CD4-positive, CD25-positive, alpha-beta regulatory T cell (primary cell): ENCODE measurements around the gene NUDT3. TPM values are rescaled to one million over a fixed set of nuclear protein-coding genes. Genes with fewer than 3 reads are reported as not detected.

Experiments used
- ATAC-seq, 2 donors: fragments of 150-1000 bp; cut with Tn5 transposase; one replicate each; pipeline ENCODE4 v1.10.0; 2021; ENCODE audit warnings: low read depth in 2 of 2, moderate number of reproducible peaks in 2 of 2, moderate library complexity in 1 of 2
- DNase-seq, 3 donors: peaks; one replicate each; pipeline versions ENCODE4 v3.0.0 to v3.0.0-alpha.2; 2012 to 2022; ENCODE audit warnings: mixed read lengths in 1 of 3
- H3K27ac ChIP-seq: one replicate; pipeline ENCODE4 v1.7.0; 2013; ENCODE audit warnings: mild to moderate bottlenecking, low read length; ENCODE audit not compliant: insufficient read depth, poor library complexity, severe bottlenecking
- H3K27me3 ChIP-seq: one replicate; pipeline ENCODE4 v1.7.0; 2013; ENCODE audit warnings: low read length; ENCODE audit not compliant: control insufficient read depth, insufficient read depth
- H3K36me3 ChIP-seq: one replicate; pipeline ENCODE4 v1.7.0; 2013; ENCODE audit warnings: mild to moderate bottlenecking, low read length, moderate library complexity; ENCODE audit not compliant: control insufficient read depth, insufficient read depth
- H3K4me1 ChIP-seq: 2 replicates; pipeline ENCODE4 v1.7.0; 2013; ENCODE audit warnings: mild to moderate bottlenecking, low read length; ENCODE audit not compliant: insufficient read depth, control insufficient read depth, poor library complexity, severe bottlenecking
- H3K4me3 ChIP-seq: one replicate; pipeline ENCODE4 v1.7.0; 2013; ENCODE audit warnings: low read depth, mild to moderate bottlenecking, low read length, moderate library complexity
- H3K9me3 ChIP-seq, 2 experiments: 1 replicate in 1 of 2; 2 replicates in 1 of 2; pipeline ENCODE4 v1.7.0; 2013; ENCODE audit warnings: low read length in 2 of 2, mild to moderate bottlenecking in 1 of 2, moderate library complexity in 1 of 2; ENCODE audit not compliant: control insufficient read depth in 2 of 2
- H3K27ac Mint-ChIP-seq, 3 donors: one replicate each; pipeline ENCODE4 v1.8.0; 2020 to 2022; ENCODE audit warnings: mild to moderate bottlenecking in 3 of 3, mixed read lengths in 3 of 3, moderate library complexity in 2 of 3
- H3K27me3 Mint-ChIP-seq: one replicate; pipeline ENCODE4 v1.8.0; 2022; ENCODE audit warnings: mild to moderate bottlenecking, mixed read lengths
- H3K36me3 Mint-ChIP-seq: one replicate; pipeline ENCODE4 v1.8.0; 2020; ENCODE audit warnings: mixed read lengths
- H3K4me1 Mint-ChIP-seq, 4 donors: one replicate each; pipeline ENCODE4 v1.8.0; 2020 to 2022; ENCODE audit warnings: mixed read lengths in 4 of 4, mild to moderate bottlenecking in 1 of 4
- H3K4me3 Mint-ChIP-seq, 4 donors: one replicate each; pipeline ENCODE4 v1.8.0; 2020 to 2022; ENCODE audit warnings: mild to moderate bottlenecking in 4 of 4, mixed read lengths in 4 of 4, moderate library complexity in 3 of 4
- H3K9me3 Mint-ChIP-seq, 7 donors: one replicate each; pipeline ENCODE4 v1.8.0; 2020 to 2022; ENCODE audit warnings: mixed read lengths in 7 of 7, mild to moderate bottlenecking in 3 of 7, moderate library complexity in 2 of 7
- polyA plus RNA-seq, 4 donors: library from polyadenylated mRNA; unstranded; fragments of 300-500 nt; fragmentation: Illumina TruSeq; gene quantifications; one replicate each; pipeline ENCODE4 v1.2.3, GENCODE V29; 2021
- total RNA-seq: library from RNA; stranded (reverse); gene quantifications from one replicate; pipeline ENCODE4 v1.2.3, GENCODE V29; 2022

Gene NUDT3
- total and polyA plus RNA-seq, 5 donors from 2014 or later, result 8.5 to 22.4 (median 9.8) TPM

DNA sequence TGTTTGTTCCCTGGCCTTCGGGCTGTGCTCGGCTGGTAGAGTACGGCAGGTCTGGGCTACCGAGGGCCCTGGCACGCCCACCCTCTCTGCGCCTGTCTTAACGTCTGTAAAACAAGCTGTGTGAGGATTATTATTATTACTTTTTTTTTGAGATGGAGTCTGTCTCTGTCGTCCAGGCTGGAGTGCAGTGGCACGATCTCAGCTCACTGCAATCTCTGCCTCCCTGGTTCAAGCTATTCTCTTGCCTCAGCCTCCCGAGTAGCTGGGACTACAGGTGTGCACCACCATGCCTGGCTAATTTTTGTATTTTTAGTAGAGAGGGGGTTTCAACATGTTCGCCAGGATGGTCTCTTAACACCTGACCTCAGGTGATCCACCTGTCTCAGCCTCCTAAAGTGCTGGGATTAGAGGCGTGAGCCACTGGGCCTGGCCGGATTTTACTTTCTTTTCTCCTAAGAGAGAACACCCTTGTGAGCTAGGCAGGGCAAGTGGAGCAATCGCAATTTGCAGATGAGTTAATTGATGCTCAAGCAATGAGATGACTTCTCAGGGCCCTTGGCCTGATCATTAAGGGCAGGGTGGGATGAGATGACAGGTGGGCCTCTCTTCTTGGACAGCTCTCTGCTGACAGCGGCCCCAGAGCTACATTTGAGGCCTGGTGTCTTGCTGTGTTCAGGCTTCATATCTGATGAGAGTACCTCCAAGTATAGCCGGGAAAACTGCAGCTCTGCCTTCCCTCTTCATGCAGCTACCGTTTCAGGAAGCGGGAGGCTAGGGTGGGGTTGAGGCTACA is 142.8 kb downstream of the NUDT3 start:
- H3K4me3 ChIP-seq, result peak overlapping the region; percentile 31
- no peaks in the 10 kb centered on the region for H3K27me3 Mint-ChIP-seq
- H3K9me3 Mint-ChIP-seq, result no peaks in the 10 kb centered on the region
- H3K4me1 ChIP-seq, result peaks cover 17% of the 10 kb centered on the region
- H3K27ac ChIP-seq, result peak overlapping the region; percentile 90
- H3K27ac Mint-ChIP-seq, result peak overlapping the region; percentile 89 to 96 (median 92)
- H3K4me3 Mint-ChIP-seq, result peak overlapping the region; percentile 91 to 100 (median 94)
- no peaks in the 10 kb centered on the region for H3K36me3 Mint-ChIP-seq
- no peaks in the 10 kb centered on the region for H3K9me3 ChIP-seq
- DNase-seq (no peak), ATAC-seq (peak; percentile 19 to 21)
- H3K27me3 ChIP-seq, result no peaks in the 10 kb centered on the region
- no peaks in the 10 kb centered on the region for H3K36me3 ChIP-seq
- H3K4me1 Mint-ChIP-seq, result peaks cover 0 to 35% (median 13%) of the 10 kb centered on the region in 4 donors

DNA sequence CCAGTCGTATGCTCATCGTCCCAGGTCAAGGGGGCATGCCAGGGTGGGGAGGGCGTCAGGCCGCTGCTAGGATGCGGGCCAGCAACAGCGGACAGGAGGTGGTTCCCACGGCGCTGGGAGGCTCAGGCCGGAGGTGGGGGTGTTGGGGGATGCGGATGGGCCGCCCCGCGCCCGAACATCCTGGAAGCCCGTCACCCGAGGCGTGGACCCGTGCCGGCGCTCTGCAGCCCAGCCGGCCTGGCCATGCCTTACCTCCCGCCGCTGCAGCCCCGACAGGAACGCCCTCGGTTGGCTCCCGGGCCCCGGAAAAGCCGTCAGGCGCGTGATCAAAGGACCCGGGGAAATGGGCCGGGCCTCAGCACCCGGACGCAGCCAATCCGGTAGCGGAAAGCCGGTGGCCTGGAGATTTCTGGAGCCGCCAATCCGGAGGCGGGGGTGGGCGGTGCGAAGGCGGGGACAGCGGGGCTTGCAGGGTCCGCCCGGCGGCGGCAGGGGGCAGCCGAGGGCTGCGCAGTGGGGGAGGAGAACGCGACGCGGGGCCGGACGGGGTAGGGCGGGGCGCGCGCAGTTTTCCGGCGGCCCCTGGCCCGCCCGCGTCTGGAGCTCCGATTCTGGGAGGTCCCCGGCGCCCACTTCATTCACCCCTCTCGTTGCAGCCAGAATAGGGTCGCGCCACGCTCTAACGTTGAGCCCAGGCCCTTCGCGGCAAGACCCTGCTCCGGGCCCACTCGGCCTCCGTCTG is 143.6 kb downstream of the NUDT3 start, which contains the start of gene SMIM29:
Gene SMIM29 (minus strand): TSS at position 280 of the 742 bp plus-strand sequence. CDS start 1,215 bp downstream, outside the sequence.
- no peaks in the 10 kb centered on the region for H3K9me3 ChIP-seq
- Mint-ChIP-seq H3K36me3 (no peaks in the 10 kb centered on the region), H3K27ac (peak within 1 kb of the TSS; percentile 96 to 97 (median 96)), H3K9me3 (no peaks in the 10 kb centered on the region), H3K4me1 (peaks cover 0 to 35% (median 16%) of the 10 kb centered on the region in 4 donors), H3K27me3 (no peaks in the 10 kb centered on the region), H3K4me3 (peak within 1 kb of the TSS; percentile 91 to 100 (median 94))
- DNase-seq, result peak; percentile 96 to 97 (median 96)
- no peaks in the 10 kb centered on the region for H3K27me3 ChIP-seq
- H3K27ac ChIP-seq, result peak within 1 kb of the TSS; percentile 90
- H3K4me1 ChIP-seq, result peaks cover 18% of the 10 kb centered on the region
- peak; percentile 91 to 92 for ATAC-seq
- H3K4me3 ChIP-seq, result peak within 1 kb of the TSS; percentile 79
- H3K36me3 ChIP-seq, result peaks cover 1% of the 10 kb centered on the region

DNA sequence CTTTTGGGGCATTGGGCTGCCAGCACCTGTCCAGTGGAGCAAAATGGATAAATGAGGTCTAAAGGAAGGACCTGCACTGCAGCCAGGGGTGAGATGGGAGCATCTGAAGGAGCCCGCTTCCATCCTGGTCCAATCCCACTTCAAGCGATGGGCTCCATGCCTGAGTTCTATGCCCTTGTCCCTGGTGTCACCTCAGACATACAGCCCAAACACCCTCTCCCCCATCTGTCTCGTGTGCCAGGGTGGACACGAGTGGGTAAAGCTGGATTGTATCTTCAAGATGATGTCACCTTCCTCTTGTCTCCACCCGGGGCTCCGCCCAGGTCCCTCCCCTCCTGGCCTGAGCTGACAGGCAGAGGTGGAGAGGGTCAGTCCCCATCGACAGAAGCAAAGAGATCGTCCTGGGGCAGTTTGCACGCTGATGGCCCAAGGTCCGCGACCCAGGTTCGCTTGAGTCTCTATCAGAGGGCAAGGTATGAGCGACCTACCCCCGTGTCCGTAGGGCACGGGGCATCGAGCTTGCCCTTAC is 144.2 kb downstream of the NUDT3 start:
- Mint-ChIP-seq H3K27me3 (no peaks in the 10 kb centered on the region), H3K9me3 (no peaks in the 10 kb centered on the region), H3K4me3 (peak overlapping the region; percentile 91 to 100 (median 94)), H3K27ac (peak overlapping the region; percentile 96 to 97 (median 96)), H3K36me3 (no peaks in the 10 kb centered on the region), H3K4me1 (peaks cover 0 to 41% (median 20%) of the 10 kb centered on the region in 4 donors)
- Histone ChIP-seq H3K4me1 (peaks cover 24% of the 10 kb centered on the region), H3K36me3 (peaks cover 7% of the 10 kb centered on the region), H3K4me3 (peak overlapping the region; percentile 79), H3K9me3 (no peaks in the 10 kb centered on the region), H3K27me3 (no peaks in the 10 kb centered on the region), H3K27ac (peak overlapping the region; percentile 90)
- peak; percentile 25 to 56 (median 50) for DNase-seq
- no peak for ATAC-seq

DNA sequence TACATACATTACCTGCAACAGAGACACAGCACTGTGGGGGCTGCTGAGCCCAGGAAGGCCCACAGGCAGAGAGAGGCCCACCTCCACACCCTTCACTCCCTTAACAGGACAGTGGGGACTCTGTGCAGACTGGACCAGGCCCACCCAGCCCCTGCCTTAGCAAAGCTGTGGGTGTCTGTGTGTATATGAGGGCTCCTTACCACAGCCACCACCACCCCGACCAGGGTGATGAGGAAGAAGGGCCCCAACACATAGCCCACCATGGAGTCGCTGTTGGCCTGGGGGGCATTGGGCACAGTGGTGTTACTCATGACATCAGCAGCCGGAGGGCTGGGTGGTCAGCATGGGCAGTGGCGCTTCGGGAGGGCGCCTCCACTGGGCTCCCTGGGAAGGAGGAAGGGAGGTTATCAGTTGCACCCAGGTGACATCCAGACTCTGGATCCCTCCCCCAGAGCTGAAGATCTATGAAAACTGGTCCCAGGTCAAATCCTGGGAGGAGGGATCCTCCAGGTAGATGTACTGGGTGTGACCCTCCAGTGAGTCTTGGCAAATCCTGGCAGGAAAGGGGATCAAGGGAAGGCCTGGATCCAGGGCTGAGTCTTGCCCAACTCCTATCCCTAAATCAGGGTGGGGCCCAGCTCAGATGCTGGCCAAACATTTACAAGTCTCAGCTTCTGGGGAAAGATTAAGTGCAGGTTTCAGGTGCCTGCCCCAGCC is 144.8 kb downstream of the NUDT3 start:
- no peak for ATAC-seq
- peak overlapping the region; percentile 91 to 100 (median 94) for H3K4me3 Mint-ChIP-seq
- Histone ChIP-seq H3K9me3 (no peaks in the 10 kb centered on the region), H3K4me3 (peak overlapping the region; percentile 79), H3K27ac (peak overlapping the region; percentile 90), H3K4me1 (peaks cover 29% of the 10 kb centered on the region), H3K36me3 (peaks cover 13% of the 10 kb centered on the region), H3K27me3 (no peaks in the 10 kb centered on the region)
- no peak for DNase-seq
- peaks cover under 1% of the 10 kb centered on the region for H3K36me3 Mint-ChIP-seq
- H3K4me1 Mint-ChIP-seq, result peaks cover 0 to 47% (median 25%) of the 10 kb centered on the region in 4 donors
- no peaks in the 10 kb centered on the region for H3K27me3 Mint-ChIP-seq
- no peaks in the 10 kb centered on the region for H3K9me3 Mint-ChIP-seq
- H3K27ac Mint-ChIP-seq, result peak overlapping the region; percentile 91 to 96 (median 96)

DNA sequence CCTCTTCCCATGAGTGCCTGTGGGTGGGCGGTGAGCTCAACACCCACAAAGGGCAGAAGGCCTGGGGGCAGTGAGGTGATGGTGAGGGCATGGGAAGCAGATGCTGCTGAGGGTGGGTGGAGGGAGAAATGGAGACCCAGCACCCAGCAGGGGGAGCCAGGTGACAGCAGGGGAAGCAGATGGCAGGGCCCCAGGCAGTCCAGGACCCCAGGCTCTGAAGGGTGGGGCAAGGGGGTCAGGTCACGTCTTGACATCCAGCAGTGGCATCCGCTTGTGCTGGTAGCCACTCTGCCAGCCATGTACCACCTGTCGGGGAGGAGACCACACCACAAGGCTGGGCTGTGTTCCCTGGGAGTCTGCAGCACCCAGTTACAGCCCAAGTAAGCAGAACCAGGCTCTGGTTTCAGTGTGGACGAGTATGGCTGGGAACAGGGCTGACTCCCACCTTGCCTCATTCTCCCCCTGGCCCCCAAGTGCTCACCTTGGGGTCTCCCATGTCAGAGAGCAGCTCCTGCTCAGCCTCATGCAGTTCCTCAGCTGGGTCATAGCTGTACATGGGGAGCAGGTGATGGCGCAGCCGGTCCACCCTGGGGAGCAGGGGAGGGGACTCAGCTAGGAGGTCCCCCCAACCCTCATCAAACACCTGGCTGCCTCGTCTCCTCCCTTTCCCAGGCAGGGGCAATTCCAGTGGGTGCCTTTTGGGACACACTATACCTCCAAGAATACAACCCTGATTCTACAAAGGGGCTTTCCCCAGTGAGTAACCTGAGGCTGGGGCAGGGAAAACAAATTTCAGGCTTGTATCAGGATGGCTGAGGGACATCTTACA is 145.7 kb downstream of the NUDT3 start:
- Mint-ChIP-seq H3K27me3 (no peaks in the 10 kb centered on the region), H3K4me3 (peak overlapping the region; percentile 53 to 100 (median 85)), H3K36me3 (peaks cover 9% of the 10 kb centered on the region), H3K27ac (no peak overlapping the region), H3K9me3 (no peaks in the 10 kb centered on the region), H3K4me1 (peaks cover 0 to 53% (median 29%) of the 10 kb centered on the region in 4 donors)
- ATAC-seq (no peak), DNase-seq (peak in 2 of 3 donors; percentile 34 to 58)
- Histone ChIP-seq H3K27ac (peak overlapping the region; percentile 90), H3K27me3 (no peaks in the 10 kb centered on the region), H3K9me3 (no peaks in the 10 kb centered on the region), H3K36me3 (peaks cover 22% of the 10 kb centered on the region), H3K4me1 (peaks cover 29% of the 10 kb centered on the region), H3K4me3 (no peak overlapping the region)

DNA sequence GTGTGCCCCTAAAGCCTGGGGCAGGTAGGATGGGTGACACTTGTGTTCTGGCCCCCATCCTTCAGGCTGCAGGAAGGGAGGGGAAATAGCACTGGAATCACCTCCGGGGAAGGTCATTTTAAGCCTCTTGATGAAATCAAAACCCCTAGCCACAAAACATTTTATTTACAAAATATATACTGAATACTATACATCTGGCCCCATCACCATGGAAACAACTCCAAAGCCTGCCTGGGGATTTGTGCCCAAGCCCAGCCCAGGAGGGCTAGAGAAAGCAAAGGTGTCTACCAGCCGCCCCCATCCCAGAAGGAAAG is 146.3 kb downstream of the NUDT3 start:
- DNase-seq (no peak), ATAC-seq (no peak)
- peaks cover 29% of the 10 kb centered on the region for H3K4me1 ChIP-seq
- H3K27me3 Mint-ChIP-seq, result no peaks in the 10 kb centered on the region
- no peaks in the 10 kb centered on the region for H3K9me3 Mint-ChIP-seq
- H3K4me3 Mint-ChIP-seq, result peak overlapping the region in 1 of 4 donors; percentile 100
- peaks cover 0 to 58% (median 31%) of the 10 kb centered on the region in 4 donors for H3K4me1 Mint-ChIP-seq
- no peak overlapping the region for H3K4me3 ChIP-seq
- H3K27ac Mint-ChIP-seq, result no peak overlapping the region
- H3K9me3 ChIP-seq, result no peaks in the 10 kb centered on the region
- peaks cover 28% of the 10 kb centered on the region for H3K36me3 ChIP-seq
- H3K36me3 Mint-ChIP-seq, result peaks cover 11% of the 10 kb centered on the region
- no peaks in the 10 kb centered on the region for H3K27me3 ChIP-seq
- H3K27ac ChIP-seq, result no peak overlapping the region
